ENCODE data around the gene SFTPB. TPM values are rescaled to one million over a fixed set of nuclear protein-coding genes. Genes with fewer than 3 reads are reported as not detected.

SFTPB gene
- total RNA-seq, 1 donor from 2014 or later = not detected

- no peak for DNase-seq (ENCODE audit: low spot score in 2 of 2, unreplicated experiment in 2 of 2)
- Mint-ChIP-seq H3K27ac (no peak overlapping the region), H3K27me3 (ENCODE audit: low read depth) (no peaks in the 10 kb centered on the region), H3K4me1 (no peaks in the 10 kb centered on the region), H3K9me3 (no peaks in the 10 kb centered on the region), H3K4me3 (no peak overlapping the region), H3K36me3 (peaks cover 44% of the 10 kb centered on the region)
- no peak for TF ChIP-seq CTCF (IDR thresholded peaks at IDR 0.05; ENCODE audit: unreplicated experiment)
Measured at GRCh38 chr2:85646166-85646565, 21.8 kb downstream of the SFTPB start.

GRCh38 chr2:85644909-85645308 is 23.1 kb downstream of the SFTPB start:
- H3K27me3 Mint-ChIP-seq (ENCODE audit: low read depth) = no peaks in the 10 kb centered on the region
- H3K27ac Mint-ChIP-seq = no peak overlapping the region
- peaks cover 49% of the 10 kb centered on the region for H3K36me3 Mint-ChIP-seq
- no peak for DNase-seq (ENCODE audit: low spot score in 2 of 2, unreplicated experiment in 2 of 2)
- no peaks in the 10 kb centered on the region for H3K9me3 Mint-ChIP-seq
- no peak overlapping the region for H3K4me3 Mint-ChIP-seq
- TF ChIP-seq CTCF (IDR thresholded peaks at IDR 0.05; ENCODE audit: unreplicated experiment) = no peak
- H3K4me1 Mint-ChIP-seq = no peaks in the 10 kb centered on the region

GRCh38 chr2:85642725-85643124 is 25.3 kb downstream of the SFTPB start:
- H3K27me3 Mint-ChIP-seq (ENCODE audit: low read depth) = no peaks in the 10 kb centered on the region
- H3K9me3 Mint-ChIP-seq = no peaks in the 10 kb centered on the region
- no peaks in the 10 kb centered on the region for H3K4me1 Mint-ChIP-seq
- peaks cover 41% of the 10 kb centered on the region for H3K36me3 Mint-ChIP-seq
- no peak for TF ChIP-seq CTCF (IDR thresholded peaks at IDR 0.05; ENCODE audit: unreplicated experiment)
- no peak for DNase-seq (ENCODE audit: low spot score in 2 of 2, unreplicated experiment in 2 of 2)
- no peak overlapping the region for H3K27ac Mint-ChIP-seq
- no peak overlapping the region for H3K4me3 Mint-ChIP-seq

- no peak for DNase-seq (ENCODE audit: low spot score in 2 of 2, unreplicated experiment in 2 of 2)
- Mint-ChIP-seq H3K27ac (no peak overlapping the region), H3K27me3 (ENCODE audit: low read depth) (no peaks in the 10 kb centered on the region), H3K9me3 (no peaks in the 10 kb centered on the region), H3K36me3 (peaks cover 49% of the 10 kb centered on the region), H3K4me3 (no peak overlapping the region), H3K4me1 (no peaks in the 10 kb centered on the region)
- TF ChIP-seq CTCF (IDR thresholded peaks at IDR 0.05; ENCODE audit: unreplicated experiment) = no peak
Measured at GRCh38 chr2:85635636-85636035, 32.4 kb downstream of the SFTPB start.

GRCh38 chr2:85635011-85635410 is 33.0 kb downstream of the SFTPB start:
- no peaks in the 10 kb centered on the region for H3K27me3 Mint-ChIP-seq (ENCODE audit: low read depth)
- no peak for TF ChIP-seq CTCF (IDR thresholded peaks at IDR 0.05; ENCODE audit: unreplicated experiment)
- H3K4me3 Mint-ChIP-seq = no peak overlapping the region
- no peak overlapping the region for H3K27ac Mint-ChIP-seq
- DNase-seq (ENCODE audit: low spot score in 2 of 2, unreplicated experiment in 2 of 2) = no peak
- no peaks in the 10 kb centered on the region for H3K4me1 Mint-ChIP-seq
- H3K36me3 Mint-ChIP-seq = peaks cover 51% of the 10 kb centered on the region
- no peaks in the 10 kb centered on the region for H3K9me3 Mint-ChIP-seq

- H3K4me1 Mint-ChIP-seq = no peaks in the 10 kb centered on the region
- H3K27ac Mint-ChIP-seq = no peak overlapping the region
- H3K9me3 Mint-ChIP-seq = no peaks in the 10 kb centered on the region
- DNase-seq (ENCODE audit: low spot score in 2 of 2, unreplicated experiment in 2 of 2) = no peak
- no peak overlapping the region for H3K4me3 Mint-ChIP-seq
- H3K27me3 Mint-ChIP-seq (ENCODE audit: low read depth) = no peaks in the 10 kb centered on the region
- TF ChIP-seq CTCF (IDR thresholded peaks at IDR 0.05; ENCODE audit: unreplicated experiment) = no peak
- H3K36me3 Mint-ChIP-seq = peaks cover 47% of the 10 kb centered on the region
Measured at GRCh38 chr2:85631316-85631715, 36.7 kb downstream of the SFTPB start.

Data from mesothelial cell of epicardium (in vitro differentiated cells).